ENCODE results near the gene MAGI2.

- TF ChIP-seq CTCF (IDR thresholded peaks at IDR 0.05; ENCODE audit: low read depth, low read length, poor library complexity, severe bottlenecking) (no peak), EZH2phosphoT487 (IDR thresholded peaks at IDR 0.05; ENCODE audit: borderline replicate concordance, low read length) (no peak)
Measured at GRCh38 chr7:77983973-77984372, 1469.5 kb downstream of the MAGI2 start.
